GM12891 (cell line): ENCODE results near the gene GDPD3.

ENCODE experiments used
- POLR2A ChIP-seq: IDR thresholded peaks from 2 replicates; pipeline ENCODE4 v1.6.1; 2011; ENCODE audit warnings: low read depth, low read length, control low read depth
- POLR2AphosphoS5 ChIP-seq: IDR thresholded peaks from 2 replicates; pipeline ENCODE4 v1.6.1; 2011; ENCODE audit warnings: low read depth, low read length, control low read depth
- SPI1 ChIP-seq: IDR thresholded peaks from 2 replicates; pipeline ENCODE4 v1.6.1; 2011; ENCODE audit warnings: low read depth, low read length, control low read depth
- TAF1 ChIP-seq: IDR thresholded peaks from 2 replicates; pipeline ENCODE4 v1.6.1; 2011; ENCODE audit warnings: low read depth, low read length, control low read depth

GRCh38 chr16:30108059-30108850, 5.1 kb downstream of the GDPD3 start:
- TF ChIP-seq POLR2A (no peak), POLR2AphosphoS5 (no peak), SPI1 (no peak), TAF1 (no peak)
